Measurements from ENCODE around the gene SLC26A3. TPM values are rescaled to one million over a fixed set of nuclear protein-coding genes. Genes with fewer than 3 reads are reported as not detected.
A peak's percentile ranks its signal among the peaks of the same experiment; 100 is the strongest.

Gene SLC26A3
- total and polyA plus RNA-seq, 2 of the 8 experiments (the other 6 are each of a cell fraction or from before 2014, with no cell fraction given) = not detected

DNA sequence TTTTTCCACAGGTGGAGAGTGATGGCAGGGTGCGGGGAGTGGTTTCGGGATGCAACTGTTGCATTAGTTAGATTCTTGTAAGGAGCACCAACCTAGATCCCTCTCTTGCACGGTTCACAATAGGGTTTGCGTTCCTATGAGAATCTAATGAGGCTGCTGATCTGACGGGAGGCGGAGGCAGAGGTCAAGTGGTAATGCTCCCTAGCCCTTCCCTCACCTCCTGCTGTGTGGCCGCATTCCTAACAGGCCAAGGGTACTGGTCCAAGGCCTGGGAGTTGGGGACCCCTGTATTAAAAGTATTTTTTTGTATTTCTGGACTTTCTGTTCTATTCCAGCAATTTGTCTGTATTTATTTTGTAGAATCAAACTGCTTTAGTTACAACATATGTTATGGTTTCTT lies 51.9 kb downstream of the SLC26A3 start:
- FAIRE-seq (no peak), DNase-seq (ENCODE audit: low read depth in 1 of 2, low spot score in 2 of 2) (no peak)
- Histone ChIP-seq H2BK12ac (ENCODE audit: low read depth, low read length) (no peak overlapping the region), H3K79me2 (ENCODE audit: control insufficient read depth in 1 of 2, insufficient read depth in 2 of 2, low read length in 2 of 2) (peaks cover under 1 to 42% of the 10 kb centered on the region in 2 experiments), H3K56ac (replicated peaks; ENCODE audit: insufficient read length, low read depth, low read length) (no peak overlapping the region), H3K4me1 (replicated peaks in 1 of 4; ENCODE audit: control insufficient read depth in 3 of 4, insufficient read depth in 4 of 4, low read length in 3 of 4) (no peaks in the 10 kb centered on the region), H4K91ac (replicated peaks; ENCODE audit: insufficient read length, low read length) (no peak overlapping the region), H2BK120ac (replicated peaks; ENCODE audit: low read depth, low read length) (no peak overlapping the region), H3K79me1 (ENCODE audit: low read depth, low read length) (0 out of 2 replicates have a peak, but pooled peaks cover 4% of the 10 kb centered on the region), H3K9me3 (ENCODE audit: insufficient read depth in 2 of 2, low read depth in 1 of 2, low read length in 1 of 2) (no peaks in the 10 kb centered on the region), H3K36me3 (ENCODE audit: control insufficient read depth in 2 of 4, insufficient read depth in 4 of 4, low read length in 3 of 4) (peaks cover 2 to 61% (median 20%) of the 10 kb centered on the region in 4 experiments; a peak in 7 of 8 replicates), H4K20me1 (replicated peaks in 1 of 2; ENCODE audit: control insufficient read depth in 1 of 2, insufficient read depth in 2 of 2, low read length in 2 of 2) (peaks cover 4 to 5% of the 10 kb centered on the region in 2 experiments), H3K27me3 (replicated peaks in 1 of 4; ENCODE audit: control insufficient read depth in 3 of 4, extremely low read depth in 1 of 4, insufficient read depth in 3 of 4, low read length in 3 of 4) (no peaks in the 10 kb centered on the region), H3K23ac (ENCODE audit: insufficient read length) (no peak overlapping the region), H3K23me2 (ENCODE audit: low read depth, low read length) (no peaks in the 10 kb centered on the region), H3K14ac (ENCODE audit: insufficient read length) (no peak overlapping the region), H3K4me2 (ENCODE audit: insufficient read depth in 1 of 2, low read depth in 2 of 2, low read length in 2 of 2) (no peak overlapping the region), H3K9ac (replicated peaks in 1 of 4; ENCODE audit: extremely low read depth in 1 of 4, low read depth in 3 of 4, low read length in 3 of 4) (no peak overlapping the region), H3K27ac (ENCODE audit: low read depth, low read length) (no peak overlapping the region), H4K8ac (ENCODE audit: extremely low read depth, insufficient read depth, low read length) (no peak overlapping the region), H2AFZ (ENCODE audit: low read length) (no peak overlapping the region), H2AK5ac (ENCODE audit: low read depth, low read length) (no peak overlapping the region), H3K4me3 (ENCODE audit: extremely low read depth in 1 of 4, insufficient read depth in 2 of 4, low read depth in 3 of 4, low read length in 4 of 4) (no peak overlapping the region), H2BK20ac (ENCODE audit: low read length) (no peak overlapping the region), H3K4ac (replicated peaks; ENCODE audit: insufficient read length, low read depth, low read length) (no peak overlapping the region), H2BK15ac (ENCODE audit: low read length) (no peak overlapping the region), H2BK5ac (ENCODE audit: low read depth, low read length) (no peak overlapping the region), H3K18ac (ENCODE audit: extremely low read depth, low read length) (no peak overlapping the region), H4K5ac (ENCODE audit: insufficient read length, low read depth, low read length) (no peak overlapping the region)
- 91% methylated on average over 7 of the region's 7 CpGs; no CpG with 5 or more reads in 1 of the 2 experiments for WGBS, 2 experiments (ENCODE audit: extremely low coverage in 1 of 2, insufficient coverage in 1 of 2, insufficient read length in 1 of 2, insufficient replicate concordance in 2 of 2, low coverage in 1 of 2, low lambda C conversion rate in 2 of 2, missing lambda C conversion rate in 1 of 2)
- ChIA-PET CTCF (ENCODE audit: partially characterized antibody) (no interaction called here), POLR2A (ENCODE audit: partially characterized antibody) (no interaction called here)
- TF ChIP-seq TEAD4 (IDR thresholded peaks at IDR 0.05; ENCODE audit: low read depth, low read length) = peak; percentile 35; the same call in 1 of the 2 replicates
- TF ChIP-seq ASH2L (IDR thresholded peaks at IDR 0.05; ENCODE audit: low read length) = no peak
